ENCODE measurements around the gene MAPK1. TPM values are rescaled to one million over a fixed set of nuclear protein-coding genes. Genes with fewer than 3 reads are reported as not detected.

MAPK1 gene
- total and polyA plus RNA-seq, 4 donors = 13.6 to 159 (median 76.6) TPM

DNA sequence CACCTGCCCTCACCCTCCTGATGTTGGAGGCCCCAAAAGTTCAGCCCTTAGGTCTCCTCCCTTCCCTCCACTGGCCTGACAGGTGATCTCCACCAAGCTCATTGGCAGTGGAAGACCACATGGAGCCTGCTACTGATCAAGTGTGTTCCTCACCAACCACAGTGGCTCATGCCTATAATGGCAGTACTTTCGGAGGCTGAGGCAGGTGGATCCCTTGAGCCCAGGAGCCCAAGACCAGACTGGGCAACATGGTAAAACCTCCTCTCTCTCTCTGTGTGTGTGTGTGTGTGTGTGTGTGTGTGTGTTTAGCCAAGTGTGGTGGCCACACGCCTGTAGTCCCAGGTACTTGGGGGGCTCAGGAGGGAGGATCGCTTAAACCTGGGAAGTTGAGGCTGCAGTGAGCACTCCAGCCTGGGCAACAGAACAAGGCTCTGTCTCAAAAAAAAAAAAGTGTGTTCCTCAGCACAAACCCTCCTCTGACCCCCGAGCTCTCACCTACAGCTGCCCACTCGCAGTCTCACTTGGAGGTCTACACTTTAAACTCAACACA lies 127.5 kb downstream of the MAPK1 start:
- intact Hi-C loops (cut with DNase I) = loop anchor here in 1 of 2 donors (5.0 kb wide), 1 partner anchor 127 kb away; the partner anchor contains the start of gene MAPK1
- WGBS, 2 donors = 90 to 93% methylated on average over 5 of the region's 5 CpGs
- no peak for ATAC-seq (ENCODE audit: low FRiP score)

DNA sequence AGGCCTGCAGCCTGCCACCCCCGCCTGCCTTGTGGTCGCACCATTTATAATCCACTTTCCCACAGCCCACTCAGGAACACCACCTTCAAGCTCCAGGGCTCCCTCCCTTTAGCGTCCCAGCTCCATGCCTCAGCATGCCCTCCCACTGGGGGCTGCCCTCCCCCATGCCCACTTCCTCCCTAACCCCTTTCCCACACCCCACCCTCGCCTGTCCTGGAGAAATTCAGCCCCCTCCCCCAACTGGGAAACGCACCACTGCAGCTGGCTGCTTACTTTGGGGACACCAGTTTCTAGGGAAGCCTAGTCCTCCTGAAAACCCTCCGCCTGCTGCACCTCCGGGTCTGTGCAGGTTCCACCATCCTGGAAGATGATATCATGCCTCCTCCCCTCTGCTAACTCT lies 128.5 kb downstream of the MAPK1 start:
- ATAC-seq (ENCODE audit: low FRiP score) (no peak), DNase-seq (no peak)
- Histone ChIP-seq H3K27me3 (ENCODE audit: control insufficient read depth in 1 of 2, insufficient read depth in 2 of 2, low read length in 1 of 2) (no peaks in the 10 kb centered on the region), H3K4me1 (ENCODE audit: control insufficient read depth in 1 of 2, insufficient read depth in 2 of 2, low read length in 2 of 2) (no peaks in the 10 kb centered on the region), H3K9me3 (ENCODE audit: control insufficient read depth, low read length) (no peaks in the 10 kb centered on the region), H3K36me3 (ENCODE audit: control insufficient read depth in 1 of 2, insufficient read depth in 2 of 2, low read length in 1 of 2) (no peaks in the 10 kb centered on the region), H3K4me3 (ENCODE audit: low read length in 2 of 2) (no peak overlapping the region), H3K27ac (ENCODE audit: low read depth in 1 of 2, low read length in 2 of 2) (no peak overlapping the region)
- intact Hi-C loops (cut with DNase I) = loop anchor here in 1 of 2 donors (5.0 kb wide), 1 partner anchor 128 kb away; the partner anchor contains the start of gene MAPK1
- 46 to 53% methylated on average over 7 of the region's 7 CpGs for WGBS, 2 donors

More for the DNA sequence above, 127.5 kb downstream of the MAPK1 start:
- H3K4me3 ChIP-seq (ENCODE audit: low read length in 2 of 2) = no peak overlapping the region
- no peak for DNase-seq
- no peaks in the 10 kb centered on the region for H3K27me3 ChIP-seq (ENCODE audit: control insufficient read depth in 1 of 2, insufficient read depth in 2 of 2, low read length in 1 of 2)
- no peaks in the 10 kb centered on the region for H3K9me3 ChIP-seq (ENCODE audit: control insufficient read depth, low read length)
- no peak overlapping the region for H3K27ac ChIP-seq (ENCODE audit: low read depth in 1 of 2, low read length in 2 of 2)
- no peaks in the 10 kb centered on the region for H3K36me3 ChIP-seq (ENCODE audit: control insufficient read depth in 1 of 2, insufficient read depth in 2 of 2, low read length in 1 of 2)
- no peaks in the 10 kb centered on the region for H3K4me1 ChIP-seq (ENCODE audit: control insufficient read depth in 1 of 2, insufficient read depth in 2 of 2, low read length in 2 of 2)

- WGBS, 2 donors = 86 to 88% methylated on average over 8 of the region's 8 CpGs
- DNase-seq (no peak), ATAC-seq (ENCODE audit: low FRiP score) (no peak)
- H3K4me3 ChIP-seq (ENCODE audit: low read length in 2 of 2) = no peak overlapping the region
- H3K9me3 ChIP-seq (ENCODE audit: control insufficient read depth, low read length) = no peaks in the 10 kb centered on the region
- H3K36me3 ChIP-seq (ENCODE audit: control insufficient read depth in 1 of 2, insufficient read depth in 2 of 2, low read length in 1 of 2) = no peaks in the 10 kb centered on the region
- intact Hi-C loops (cut with DNase I) = loop anchor here in 1 of 2 donors (5.0 kb wide), 1 partner anchor 129 kb away; the partner anchor contains the start of gene MAPK1
- no peaks in the 10 kb centered on the region for H3K27me3 ChIP-seq (ENCODE audit: control insufficient read depth in 1 of 2, insufficient read depth in 2 of 2, low read length in 1 of 2)
- H3K4me1 ChIP-seq (ENCODE audit: control insufficient read depth in 1 of 2, insufficient read depth in 2 of 2, low read length in 2 of 2) = no peaks in the 10 kb centered on the region
- no peak overlapping the region for H3K27ac ChIP-seq (ENCODE audit: low read depth in 1 of 2, low read length in 2 of 2)
Measured at GRCh38 chr22:21738081-21738480, 129.4 kb downstream of the MAPK1 start.

GRCh38 chr22:21736948-21737347 lies 130.5 kb downstream of the MAPK1 start:
- H3K4me3 ChIP-seq (ENCODE audit: low read length in 2 of 2) = no peak overlapping the region
- 81 to 85% methylated on average over 9 of the region's 9 CpGs for WGBS, 2 donors
- H3K27me3 ChIP-seq (ENCODE audit: control insufficient read depth in 1 of 2, insufficient read depth in 2 of 2, low read length in 1 of 2) = no peaks in the 10 kb centered on the region
- no peaks in the 10 kb centered on the region for H3K4me1 ChIP-seq (ENCODE audit: control insufficient read depth in 1 of 2, insufficient read depth in 2 of 2, low read length in 2 of 2)
- H3K27ac ChIP-seq (ENCODE audit: low read depth in 1 of 2, low read length in 2 of 2) = no peak overlapping the region
- H3K36me3 ChIP-seq (ENCODE audit: control insufficient read depth in 1 of 2, insufficient read depth in 2 of 2, low read length in 1 of 2) = no peaks in the 10 kb centered on the region
- H3K9me3 ChIP-seq (ENCODE audit: control insufficient read depth, low read length) = no peaks in the 10 kb centered on the region
- intact Hi-C loops (cut with DNase I) = loop anchor here in 1 of 2 donors (5.0 kb wide), 1 partner anchor 130 kb away; the partner anchor contains the start of gene MAPK1
- no peak for ATAC-seq (ENCODE audit: low FRiP score)
- DNase-seq = no peak

DNA sequence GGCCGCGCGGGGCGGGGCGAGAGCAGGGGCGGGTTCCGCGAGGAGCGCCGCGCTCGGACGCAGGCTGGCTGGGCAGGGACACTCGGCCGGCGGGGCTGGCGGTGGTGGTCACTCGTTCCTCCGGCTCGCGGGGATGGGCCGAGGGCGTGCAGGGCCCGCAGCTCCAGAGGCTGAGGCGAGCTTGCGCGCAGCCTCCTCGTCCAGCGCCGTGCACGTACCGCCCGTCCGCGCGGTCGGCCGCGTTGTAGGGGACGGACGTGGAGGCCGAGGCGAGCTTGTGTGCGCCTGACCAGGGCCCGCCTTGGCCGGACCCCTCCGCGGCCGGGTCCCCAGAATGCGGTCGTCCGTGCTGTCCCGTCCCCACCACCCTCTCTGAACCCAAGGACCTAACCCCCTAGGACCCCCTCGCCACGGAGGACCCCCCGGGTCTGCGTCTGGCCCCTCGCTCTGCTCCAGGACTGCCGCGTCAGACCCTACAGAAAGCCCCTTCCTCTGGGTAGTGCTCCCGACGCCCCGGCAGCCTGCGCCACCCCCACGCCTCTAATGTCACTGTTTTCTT lies 131.3 kb downstream of the MAPK1 start:
- WGBS, 2 donors = 6 to 8% methylated on average over 51 to 65 of the region's 65 CpGs

DNA sequence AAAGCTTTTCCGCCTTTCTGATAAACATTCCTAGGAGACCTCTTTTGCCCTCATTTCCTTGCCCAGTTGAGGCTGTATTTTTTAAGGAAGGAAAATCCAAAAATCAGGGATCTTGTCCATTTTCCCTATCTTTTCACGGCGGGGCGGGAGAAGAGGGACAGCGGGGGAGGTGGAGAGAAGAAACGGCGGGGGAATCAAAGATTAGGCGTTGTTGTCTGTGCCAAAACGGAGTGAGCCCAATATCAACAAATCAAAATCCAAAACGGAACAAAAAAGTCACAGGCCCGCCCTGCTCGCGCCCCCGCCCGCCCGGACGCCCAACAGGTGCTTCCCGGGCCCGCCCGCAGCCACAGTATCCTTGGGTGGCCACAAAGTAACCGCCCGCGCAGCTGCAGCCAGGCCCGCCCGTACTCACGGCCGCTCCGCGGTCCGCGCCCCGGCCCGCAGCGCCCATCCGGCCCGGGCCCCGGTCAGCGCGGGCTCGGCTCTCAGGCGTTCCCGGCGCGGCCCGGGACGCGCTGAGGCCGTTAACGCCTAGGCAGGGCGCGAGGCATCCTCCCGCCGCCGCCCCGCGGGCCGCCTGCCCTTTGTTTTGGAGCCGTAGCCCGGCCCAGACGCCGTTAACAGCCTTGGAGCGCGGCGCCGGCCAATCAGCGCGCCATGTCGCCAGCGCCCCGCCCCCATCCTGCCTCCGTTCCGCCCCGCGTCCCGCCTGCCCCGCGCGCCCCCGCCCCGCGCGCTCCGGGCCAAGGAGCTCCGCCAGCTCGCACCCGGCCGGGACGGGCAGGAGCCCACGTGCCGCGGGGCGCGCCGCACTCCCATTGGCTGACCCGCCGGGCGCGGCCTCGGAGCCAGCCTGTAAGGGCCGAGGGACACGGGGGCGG lies 132.0 kb downstream of the MAPK1 start, which contains the start of gene YPEL1:
YPEL1 (minus strand) TSS at position 595 of the 884 bp plus-strand sequence. CDS start 25,050 bp downstream, outside the sequence.
- Histone ChIP-seq H3K4me1 (ENCODE audit: control insufficient read depth in 1 of 2, insufficient read depth in 2 of 2, low read length in 2 of 2) (no peaks in the 10 kb centered on the region), H3K9me3 (ENCODE audit: control insufficient read depth, low read length) (no peaks in the 10 kb centered on the region), H3K27ac (ENCODE audit: low read depth in 1 of 2, low read length in 2 of 2) (peak within 1 kb of the TSS in 1 of 2 donors; percentile 45), H3K4me3 (ENCODE audit: low read length in 2 of 2) (peak within 1 kb of the TSS; percentile 80 to 94), H3K27me3 (ENCODE audit: control insufficient read depth in 1 of 2, insufficient read depth in 2 of 2, low read length in 1 of 2) (no peaks in the 10 kb centered on the region), H3K36me3 (ENCODE audit: control insufficient read depth in 1 of 2, insufficient read depth in 2 of 2, low read length in 1 of 2) (no peaks in the 10 kb centered on the region)
- intact Hi-C loops (cut with DNase I) = loop anchor here in 1 of 2 donors (5.0 kb wide), 1 partner anchor 132 kb away; the partner anchor contains the start of gene MAPK1
- ATAC-seq (ENCODE audit: low FRiP score) = peak; percentile 99
- WGBS, 2 donors = 1% methylated on average over 72 to 102 of the region's 102 CpGs
- DNase-seq = peak; percentile 98 to 99

More for the DNA sequence above, 131.3 kb downstream of the MAPK1 start:
- Histone ChIP-seq H3K27ac (ENCODE audit: low read depth in 1 of 2, low read length in 2 of 2) (peak overlapping the region in 1 of 2 donors; percentile 13), H3K27me3 (ENCODE audit: control insufficient read depth in 1 of 2, insufficient read depth in 2 of 2, low read length in 1 of 2) (no peaks in the 10 kb centered on the region), H3K4me3 (ENCODE audit: low read length in 2 of 2) (peak overlapping the region; percentile 24 to 33), H3K9me3 (ENCODE audit: control insufficient read depth, low read length) (no peaks in the 10 kb centered on the region), H3K36me3 (ENCODE audit: control insufficient read depth in 1 of 2, insufficient read depth in 2 of 2, low read length in 1 of 2) (no peaks in the 10 kb centered on the region), H3K4me1 (ENCODE audit: control insufficient read depth in 1 of 2, insufficient read depth in 2 of 2, low read length in 2 of 2) (no peaks in the 10 kb centered on the region)
- intact Hi-C loops (cut with DNase I) = loop anchor here in 1 of 2 donors (5.0 kb wide), 1 partner anchor 131 kb away; the partner anchor contains the start of gene MAPK1
- DNase-seq (no peak), ATAC-seq (ENCODE audit: low FRiP score) (no peak)

- WGBS, 2 donors = 17 to 18% methylated on average over 8 of the region's 8 CpGs
- intact Hi-C loops (cut with DNase I) = loop anchor here in 1 of 2 donors (5.0 kb wide), 1 partner anchor 133 kb away; the partner anchor contains the start of gene MAPK1
- no peak overlapping the region for H3K27ac ChIP-seq (ENCODE audit: low read depth in 1 of 2, low read length in 2 of 2)
- no peaks in the 10 kb centered on the region for H3K36me3 ChIP-seq (ENCODE audit: control insufficient read depth in 1 of 2, insufficient read depth in 2 of 2, low read length in 1 of 2)
- DNase-seq (no peak), ATAC-seq (ENCODE audit: low FRiP score) (no peak)
- no peaks in the 10 kb centered on the region for H3K27me3 ChIP-seq (ENCODE audit: control insufficient read depth in 1 of 2, insufficient read depth in 2 of 2, low read length in 1 of 2)
- H3K4me1 ChIP-seq (ENCODE audit: control insufficient read depth in 1 of 2, insufficient read depth in 2 of 2, low read length in 2 of 2) = no peaks in the 10 kb centered on the region
- H3K4me3 ChIP-seq (ENCODE audit: low read length in 2 of 2) = peak overlapping the region; percentile 80 to 94
- H3K9me3 ChIP-seq (ENCODE audit: control insufficient read depth, low read length) = no peaks in the 10 kb centered on the region
Measured at GRCh38 chr22:21734540-21735199, 132.8 kb downstream of the MAPK1 start.

- intact Hi-C loops (cut with DNase I) = no loop called here
- WGBS, 2 donors = 82 to 87% methylated on average over 5 of the region's 5 CpGs
- H3K27me3 ChIP-seq (ENCODE audit: control insufficient read depth in 1 of 2, insufficient read depth in 2 of 2, low read length in 1 of 2) = no peaks in the 10 kb centered on the region
- no peaks in the 10 kb centered on the region for H3K36me3 ChIP-seq (ENCODE audit: control insufficient read depth in 1 of 2, insufficient read depth in 2 of 2, low read length in 1 of 2)
- no peak overlapping the region for H3K4me3 ChIP-seq (ENCODE audit: low read length in 2 of 2)
- ATAC-seq (ENCODE audit: low FRiP score) (no peak), DNase-seq (no peak)
- no peaks in the 10 kb centered on the region for H3K4me1 ChIP-seq (ENCODE audit: control insufficient read depth in 1 of 2, insufficient read depth in 2 of 2, low read length in 2 of 2)
- H3K27ac ChIP-seq (ENCODE audit: low read depth in 1 of 2, low read length in 2 of 2) = no peak overlapping the region
- no peaks in the 10 kb centered on the region for H3K9me3 ChIP-seq (ENCODE audit: control insufficient read depth, low read length)
Measured at GRCh38 chr22:21731503-21731902, 135.9 kb downstream of the MAPK1 start.

All from aorta (tissue), 5 donors.